ENCODE results near the gene VPS13A.

GRCh38 chr9:77328102-77328501 lies 150.8 kb downstream of the VPS13A start:
- TF ChIP-seq CTCF (conservative IDR thresholded peaks at IDR 0.05 in 1 of 2, IDR thresholded peaks at IDR 0.05 in 1 of 2; ENCODE audit: low read depth in 1 of 2, low read length in 2 of 2) (no peak), EZH2 (IDR thresholded peaks at IDR 0.05; ENCODE audit: low read length, missing control alignments) (no peak)

Data from fibroblast of lung (primary cell).